ENCODE results near the gene VMAC. TPM values are rescaled to one million over a fixed set of nuclear protein-coding genes. Genes with fewer than 3 reads are reported as not detected.

The VMAC gene
- total and polyA plus RNA-seq, 9 of the 15 experiments (the other 6 are each of a cell fraction or from before 2014, with no cell fraction given), result 0.03 to 3.4 (median 1.1) TPM

- TF ChIP-seq, protein P1, sequence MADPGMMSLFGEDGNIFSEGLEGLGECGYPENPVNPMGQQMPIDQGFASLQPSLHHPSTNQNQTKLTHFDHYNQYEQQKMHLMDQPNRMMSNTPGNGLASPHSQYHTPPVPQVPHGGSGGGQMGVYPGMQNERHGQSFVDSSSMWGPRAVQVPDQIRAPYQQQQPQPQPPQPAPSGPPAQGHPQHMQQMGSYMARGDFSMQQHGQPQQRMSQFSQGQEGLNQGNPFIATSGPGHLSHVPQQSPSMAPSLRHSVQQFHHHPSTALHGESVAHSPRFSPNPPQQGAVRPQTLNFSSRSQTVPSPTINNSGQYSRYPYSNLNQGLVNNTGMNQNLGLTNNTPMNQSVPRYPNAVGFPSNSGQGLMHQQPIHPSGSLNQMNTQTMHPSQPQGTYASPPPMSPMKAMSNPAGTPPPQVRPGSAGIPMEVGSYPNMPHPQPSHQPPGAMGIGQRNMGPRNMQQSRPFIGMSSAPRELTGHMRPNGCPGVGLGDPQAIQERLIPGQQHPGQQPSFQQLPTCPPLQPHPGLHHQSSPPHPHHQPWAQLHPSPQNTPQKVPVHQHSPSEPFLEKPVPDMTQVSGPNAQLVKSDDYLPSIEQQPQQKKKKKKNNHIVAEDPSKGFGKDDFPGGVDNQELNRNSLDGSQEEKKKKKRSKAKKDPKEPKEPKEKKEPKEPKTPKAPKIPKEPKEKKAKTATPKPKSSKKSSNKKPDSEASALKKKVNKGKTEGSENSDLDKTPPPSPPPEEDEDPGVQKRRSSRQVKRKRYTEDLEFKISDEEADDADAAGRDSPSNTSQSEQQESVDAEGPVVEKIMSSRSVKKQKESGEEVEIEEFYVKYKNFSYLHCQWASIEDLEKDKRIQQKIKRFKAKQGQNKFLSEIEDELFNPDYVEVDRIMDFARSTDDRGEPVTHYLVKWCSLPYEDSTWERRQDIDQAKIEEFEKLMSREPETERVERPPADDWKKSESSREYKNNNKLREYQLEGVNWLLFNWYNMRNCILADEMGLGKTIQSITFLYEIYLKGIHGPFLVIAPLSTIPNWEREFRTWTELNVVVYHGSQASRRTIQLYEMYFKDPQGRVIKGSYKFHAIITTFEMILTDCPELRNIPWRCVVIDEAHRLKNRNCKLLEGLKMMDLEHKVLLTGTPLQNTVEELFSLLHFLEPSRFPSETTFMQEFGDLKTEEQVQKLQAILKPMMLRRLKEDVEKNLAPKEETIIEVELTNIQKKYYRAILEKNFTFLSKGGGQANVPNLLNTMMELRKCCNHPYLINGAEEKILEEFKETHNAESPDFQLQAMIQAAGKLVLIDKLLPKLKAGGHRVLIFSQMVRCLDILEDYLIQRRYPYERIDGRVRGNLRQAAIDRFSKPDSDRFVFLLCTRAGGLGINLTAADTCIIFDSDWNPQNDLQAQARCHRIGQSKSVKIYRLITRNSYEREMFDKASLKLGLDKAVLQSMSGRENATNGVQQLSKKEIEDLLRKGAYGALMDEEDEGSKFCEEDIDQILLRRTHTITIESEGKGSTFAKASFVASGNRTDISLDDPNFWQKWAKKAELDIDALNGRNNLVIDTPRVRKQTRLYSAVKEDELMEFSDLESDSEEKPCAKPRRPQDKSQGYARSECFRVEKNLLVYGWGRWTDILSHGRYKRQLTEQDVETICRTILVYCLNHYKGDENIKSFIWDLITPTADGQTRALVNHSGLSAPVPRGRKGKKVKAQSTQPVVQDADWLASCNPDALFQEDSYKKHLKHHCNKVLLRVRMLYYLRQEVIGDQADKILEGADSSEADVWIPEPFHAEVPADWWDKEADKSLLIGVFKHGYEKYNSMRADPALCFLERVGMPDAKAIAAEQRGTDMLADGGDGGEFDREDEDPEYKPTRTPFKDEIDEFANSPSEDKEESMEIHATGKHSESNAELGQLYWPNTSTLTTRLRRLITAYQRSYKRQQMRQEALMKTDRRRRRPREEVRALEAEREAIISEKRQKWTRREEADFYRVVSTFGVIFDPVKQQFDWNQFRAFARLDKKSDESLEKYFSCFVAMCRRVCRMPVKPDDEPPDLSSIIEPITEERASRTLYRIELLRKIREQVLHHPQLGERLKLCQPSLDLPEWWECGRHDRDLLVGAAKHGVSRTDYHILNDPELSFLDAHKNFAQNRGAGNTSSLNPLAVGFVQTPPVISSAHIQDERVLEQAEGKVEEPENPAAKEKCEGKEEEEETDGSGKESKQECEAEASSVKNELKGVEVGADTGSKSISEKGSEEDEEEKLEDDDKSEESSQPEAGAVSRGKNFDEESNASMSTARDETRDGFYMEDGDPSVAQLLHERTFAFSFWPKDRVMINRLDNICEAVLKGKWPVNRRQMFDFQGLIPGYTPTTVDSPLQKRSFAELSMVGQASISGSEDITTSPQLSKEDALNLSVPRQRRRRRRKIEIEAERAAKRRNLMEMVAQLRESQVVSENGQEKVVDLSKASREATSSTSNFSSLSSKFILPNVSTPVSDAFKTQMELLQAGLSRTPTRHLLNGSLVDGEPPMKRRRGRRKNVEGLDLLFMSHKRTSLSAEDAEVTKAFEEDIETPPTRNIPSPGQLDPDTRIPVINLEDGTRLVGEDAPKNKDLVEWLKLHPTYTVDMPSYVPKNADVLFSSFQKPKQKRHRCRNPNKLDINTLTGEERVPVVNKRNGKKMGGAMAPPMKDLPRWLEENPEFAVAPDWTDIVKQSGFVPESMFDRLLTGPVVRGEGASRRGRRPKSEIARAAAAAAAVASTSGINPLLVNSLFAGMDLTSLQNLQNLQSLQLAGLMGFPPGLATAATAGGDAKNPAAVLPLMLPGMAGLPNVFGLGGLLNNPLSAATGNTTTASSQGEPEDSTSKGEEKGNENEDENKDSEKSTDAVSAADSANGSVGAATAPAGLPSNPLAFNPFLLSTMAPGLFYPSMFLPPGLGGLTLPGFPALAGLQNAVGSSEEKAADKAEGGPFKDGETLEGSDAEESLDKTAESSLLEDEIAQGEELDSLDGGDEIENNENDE (IDR thresholded peaks at IDR 0.05; ENCODE audit: low read depth, low read length), result no peak
- TF ChIP-seq JUN (IDR thresholded peaks at IDR 0.05; ENCODE audit: borderline replicate concordance, low read depth, low read length) (no peak), JUN (CRISPR knock-in tag; IDR thresholded peaks at IDR 0.05; ENCODE audit: borderline replicate concordance) (no peak), POLR2G (IDR thresholded peaks at IDR 0.05; ENCODE audit: low read depth, low read length) (peak; percentile 83), ZNF263 (CRISPR knock-in tag; IDR thresholded peaks at IDR 0.05; ENCODE audit: borderline replicate concordance) (peak; percentile 76; the same call in 1 of the 2 replicates), ETS2 (tag; IDR thresholded peaks at IDR 0.05; ENCODE audit: borderline replicate concordance, poor library complexity, severe bottlenecking) (no peak), ZNF146 (CRISPR knock-in tag; IDR thresholded peaks at IDR 0.05; ENCODE audit: unreplicated experiment) (no peak), HDAC1 (IDR thresholded peaks at IDR 0.05) (peak in 1 of 2 experiments; percentile 12; a peak in 1 of 4 replicates), SIX5 (IDR thresholded peaks at IDR 0.05; ENCODE audit: borderline replicate concordance in 1 of 2, insufficient read depth in 1 of 2, low read depth in 1 of 2, low read length in 2 of 2) (no peak), DACH1 (IDR thresholded peaks at IDR 0.05; ENCODE audit: partially characterized antibody) (no peak), HMG20A (CRISPR knock-in tag; conservative IDR thresholded peaks at IDR 0.05) (no peak), HOMEZ (CRISPR knock-in tag; IDR thresholded peaks at IDR 0.05) (no peak), SIN3A (IDR thresholded peaks at IDR 0.05; ENCODE audit: borderline replicate concordance in 2 of 2, control insufficient read depth in 1 of 2, low read depth in 2 of 2, low read length in 2 of 2) (no peak)
Measured at GRCh38 chr19:5891938-5892771, 12.5 kb upstream of the VMAC start (continued).
